A673 (cell line): Measurements from ENCODE around the gene DRD4. TPM values are rescaled to one million over a fixed set of nuclear protein-coding genes. Genes with fewer than 3 reads are reported as not detected.

Source experiments
- BruUV-seq: library from RNA; stranded (reverse); fragments of 400-500 nt; replicated peaks from 2 replicates; lab custom pipeline; 2021; lab: Mats Ljungman, UMichigan
- CTCF ChIA-PET: fragments of 300-600 bp; sonication (Branson Sonifier 250); formaldehyde crosslinking; loops from one replicate; lab custom pipeline; 2022; ENCODE audit warnings: antibody characterized with exemption; lab: Charles Lee
- POLR2A ChIA-PET: fragments of 300-600 bp; sonication (Branson Sonifier 250); formaldehyde crosslinking; loops from one replicate; lab custom pipeline; 2022; ENCODE audit warnings: antibody characterized with exemption; ENCODE audit not compliant: low non-redundant PET; lab: Charles Lee
- DNase-seq: peaks from one replicate; pipeline ENCODE4 v3.0.0-alpha.2; 2015; ENCODE audit warnings: low spot score
- H3K27ac ChIP-seq: fragments of 200-600 bp; sonication (generic); 2 replicates; pipeline ENCODE4 v1.5.1; 2016; ENCODE audit warnings: mixed run types, low read depth, mild to moderate bottlenecking, mixed read lengths, antibody characterized with exemption, low read length; ENCODE audit not compliant: poor library complexity, severe bottlenecking
- H3K27me3 ChIP-seq: fragments of 200-600 bp; sonication (generic); replicated peaks from 2 replicates; pipeline ENCODE4 v1.6.1; 2017; ENCODE audit warnings: mixed run types, low read depth, mild to moderate bottlenecking, mixed read lengths, antibody characterized with exemption, low read length; ENCODE audit not compliant: insufficient read depth, poor library complexity
- H3K36me3 ChIP-seq: fragments of 200-600 bp; sonication (generic); 2 replicates; pipeline ENCODE4 v1.6.1; 2016; ENCODE audit warnings: mixed run types, mild to moderate bottlenecking, mixed read lengths, antibody characterized with exemption, low read length; ENCODE audit not compliant: insufficient read depth, poor library complexity, severe bottlenecking
- H3K4me1 ChIP-seq: fragments of 200-600 bp; sonication (generic); 2 replicates; pipeline ENCODE4 v1.6.1; 2017; ENCODE audit warnings: mixed run types, mild to moderate bottlenecking, mixed read lengths, antibody characterized with exemption, low read length; ENCODE audit not compliant: insufficient read depth, poor library complexity, severe bottlenecking
- H3K4me3 ChIP-seq: fragments of 200-600 bp; sonication (generic); 2 replicates; pipeline ENCODE4 v1.5.1; 2016; ENCODE audit warnings: low read depth, mixed run types, mild to moderate bottlenecking, mixed read lengths, low read length; ENCODE audit not compliant: poor library complexity, severe bottlenecking
- H3K9me3 ChIP-seq: fragments of 200-600 bp; sonication (generic); 2 replicates; pipeline ENCODE4 v1.6.1; 2016; ENCODE audit warnings: mixed run types, low read depth, mild to moderate bottlenecking, mixed read lengths, antibody characterized with exemption, low read length; ENCODE audit not compliant: poor library complexity, severe bottlenecking
- EZH2 ChIP-seq: fragments of 200-600 bp; sonication (generic); IDR thresholded peaks from 2 replicates; pipeline ENCODE4 v1.6.1; 2017; ENCODE audit warnings: borderline replicate concordance, low read depth, mild to moderate bottlenecking, mixed read lengths, antibody characterized with exemption, low read length; ENCODE audit not compliant: poor library complexity, severe bottlenecking
- intact Hi-C: fragments of 100-400 bp; cut with micrococcal nuclease; formaldehyde crosslinking; loops from one replicate; pipeline ENCODE4 v1.10.0; 2022; ENCODE audit not compliant: unreplicated experiment
- total RNA-seq: library from RNA; stranded (reverse); gene quantifications from 2 replicates; pipeline ENCODE4 v1.2.3, GENCODE V29; 2021
- TF ChIP-seq, protein P1 (sequence below): fragments of 300-800, 200-600 bp; sonication (generic); conservative IDR thresholded peaks from 2 replicates; pipeline ENCODE4 v1.5.1; 2017; ENCODE audit warnings: low read depth, mild to moderate bottlenecking, antibody characterized with exemption, low read length, moderate library complexity, mixed read lengths

The DRD4 gene
- total RNA-seq, 1 experiment from 2014 or later: 3.0 TPM

DNA sequence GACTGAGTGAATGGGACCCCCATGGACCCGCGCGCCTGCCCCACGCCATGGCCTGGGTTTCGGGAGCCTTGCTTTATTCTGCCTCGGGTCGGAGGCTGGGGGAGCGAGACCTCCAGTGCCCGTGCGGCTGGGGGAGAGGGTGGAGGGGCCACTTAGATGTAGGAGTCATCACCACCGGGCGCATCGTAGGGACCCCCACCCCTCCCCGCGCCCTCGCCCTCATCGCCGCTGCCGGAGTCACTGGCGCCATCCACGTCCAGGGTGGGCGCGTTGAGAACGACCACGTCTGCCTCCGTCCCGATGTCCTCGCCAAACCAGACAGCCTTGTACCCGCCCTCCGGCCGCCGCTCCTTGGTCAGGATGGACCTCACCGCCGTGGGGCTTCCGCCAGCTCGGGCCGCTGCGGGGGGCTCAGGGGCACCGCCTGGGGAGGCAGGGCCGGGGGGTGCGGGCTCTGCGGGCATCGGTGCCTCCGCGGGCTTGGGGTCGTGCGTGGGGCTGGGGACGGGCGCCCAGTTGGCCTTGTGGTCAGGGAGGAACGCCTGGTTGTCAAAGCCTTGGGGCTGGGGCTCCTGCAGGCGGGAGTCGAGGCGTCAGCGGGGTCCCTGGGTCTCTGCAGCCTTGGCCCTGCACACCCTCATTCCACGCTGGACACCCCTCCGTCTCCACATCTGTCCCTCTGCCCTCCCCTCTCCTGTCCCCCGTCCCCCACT, 19.7 kb upstream of the DRD4 start:
- ChIA-PET CTCF (no interaction called here), POLR2A (no interaction called here)
- no peaks in the 10 kb centered on the region for H3K4me1 ChIP-seq
- BruUV-seq: no TSS peak
- DNase-seq: no peak
- no peaks in the 10 kb centered on the region for H3K27me3 ChIP-seq
- intact Hi-C loops: no loop called here
- H3K4me3 ChIP-seq: no peak overlapping the region
- TF ChIP-seq EZH2: no peak
- TF ChIP-seq, protein P1, sequence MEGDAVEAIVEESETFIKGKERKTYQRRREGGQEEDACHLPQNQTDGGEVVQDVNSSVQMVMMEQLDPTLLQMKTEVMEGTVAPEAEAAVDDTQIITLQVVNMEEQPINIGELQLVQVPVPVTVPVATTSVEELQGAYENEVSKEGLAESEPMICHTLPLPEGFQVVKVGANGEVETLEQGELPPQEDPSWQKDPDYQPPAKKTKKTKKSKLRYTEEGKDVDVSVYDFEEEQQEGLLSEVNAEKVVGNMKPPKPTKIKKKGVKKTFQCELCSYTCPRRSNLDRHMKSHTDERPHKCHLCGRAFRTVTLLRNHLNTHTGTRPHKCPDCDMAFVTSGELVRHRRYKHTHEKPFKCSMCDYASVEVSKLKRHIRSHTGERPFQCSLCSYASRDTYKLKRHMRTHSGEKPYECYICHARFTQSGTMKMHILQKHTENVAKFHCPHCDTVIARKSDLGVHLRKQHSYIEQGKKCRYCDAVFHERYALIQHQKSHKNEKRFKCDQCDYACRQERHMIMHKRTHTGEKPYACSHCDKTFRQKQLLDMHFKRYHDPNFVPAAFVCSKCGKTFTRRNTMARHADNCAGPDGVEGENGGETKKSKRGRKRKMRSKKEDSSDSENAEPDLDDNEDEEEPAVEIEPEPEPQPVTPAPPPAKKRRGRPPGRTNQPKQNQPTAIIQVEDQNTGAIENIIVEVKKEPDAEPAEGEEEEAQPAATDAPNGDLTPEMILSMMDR: no peak
- H3K36me3 ChIP-seq: peaks cover 9% of the 10 kb centered on the region
- H3K9me3 ChIP-seq: no peaks in the 10 kb centered on the region
- no peak overlapping the region for H3K27ac ChIP-seq

DNA sequence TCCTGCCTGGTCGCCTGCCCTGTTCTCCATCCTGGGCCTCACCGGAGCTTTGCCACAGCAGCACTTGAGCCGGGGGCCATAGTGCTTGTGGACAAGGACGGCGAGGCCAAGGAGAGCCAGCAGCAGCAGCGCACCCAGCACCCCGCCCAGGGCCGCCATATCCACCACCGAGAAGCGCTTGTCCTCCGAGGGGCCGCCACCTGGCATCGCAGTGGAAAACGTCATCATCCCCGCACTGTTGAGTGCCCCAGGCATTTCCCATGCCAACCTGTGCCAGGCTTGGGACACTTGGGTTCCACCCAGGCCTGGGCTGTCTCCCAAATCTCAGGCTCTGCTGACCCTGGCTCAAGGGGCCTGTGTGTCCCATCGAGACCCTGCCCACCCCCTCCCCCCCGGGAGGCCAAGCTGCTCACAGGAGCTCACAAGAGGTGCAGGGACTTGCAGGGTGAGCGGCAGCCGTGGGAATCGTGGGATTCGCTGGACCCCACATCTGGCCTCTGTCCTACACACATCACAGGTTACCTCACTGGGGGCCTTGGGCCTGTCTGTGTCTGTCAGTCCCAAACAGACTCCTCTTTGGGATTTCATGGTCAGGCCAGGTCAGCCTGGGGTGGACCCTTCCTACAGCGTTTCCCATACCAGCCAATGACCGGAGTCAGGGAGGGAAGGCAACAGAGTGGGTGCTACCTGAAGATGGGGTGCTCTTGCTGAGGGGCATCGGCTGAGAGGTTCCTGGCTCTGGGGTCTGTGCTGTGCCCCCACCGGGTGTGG, 19.0 kb upstream of the DRD4 start:
- intact Hi-C loops: no loop called here
- no peak overlapping the region for H3K4me3 ChIP-seq
- ChIA-PET POLR2A (no interaction called here), CTCF (no interaction called here)
- no peak overlapping the region for H3K27ac ChIP-seq
- no peaks in the 10 kb centered on the region for H3K9me3 ChIP-seq
- peaks cover 2% of the 10 kb centered on the region for H3K36me3 ChIP-seq
- BruUV-seq: no TSS peak
- DNase-seq: no peak
- H3K27me3 ChIP-seq: no peaks in the 10 kb centered on the region
- TF ChIP-seq, protein P1: no peak
- TF ChIP-seq EZH2: no peak
- no peaks in the 10 kb centered on the region for H3K4me1 ChIP-seq

DNA sequence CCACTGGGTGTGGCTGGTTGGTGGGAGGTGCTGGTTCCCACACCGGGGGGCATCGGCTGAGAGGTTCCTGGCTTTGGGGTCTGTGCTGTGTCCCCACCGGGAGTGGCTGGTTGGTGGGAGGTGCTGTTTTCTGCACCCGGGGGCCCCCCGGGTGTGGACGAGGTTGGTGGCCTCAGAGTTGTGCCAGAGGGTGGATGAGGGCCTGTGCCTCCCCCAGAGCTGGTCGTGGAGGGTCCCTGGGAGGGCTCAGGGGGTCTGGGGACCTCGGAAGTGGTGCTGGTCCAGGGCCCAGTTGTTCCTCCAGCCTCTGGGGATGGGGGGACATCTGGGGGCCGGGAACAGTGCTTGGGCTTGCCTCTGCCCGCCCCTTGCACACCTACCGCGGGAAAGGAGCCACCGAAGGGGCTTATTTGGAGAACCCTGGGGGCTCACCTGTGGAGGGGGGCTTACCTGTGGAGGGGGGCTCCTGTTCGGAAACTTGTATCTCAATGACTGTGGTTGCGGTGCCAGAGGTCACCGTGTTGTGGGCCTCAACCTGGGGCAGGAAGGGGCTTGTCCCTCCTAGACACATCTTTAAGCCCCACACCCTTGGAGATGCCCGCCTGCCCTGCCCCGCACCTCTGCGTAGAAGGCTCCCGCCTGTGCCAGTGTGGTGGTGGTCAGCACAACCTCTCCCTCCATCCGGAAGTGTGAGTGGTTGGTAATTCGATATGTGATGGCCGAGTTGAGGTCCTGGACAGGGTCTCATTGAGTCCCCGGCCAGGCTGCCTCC, 18.0 kb upstream of the DRD4 start:
- no peak for TF ChIP-seq EZH2
- TF ChIP-seq, protein P1: no peak
- ChIA-PET CTCF (no interaction called here), POLR2A (no interaction called here)
- no peak for DNase-seq
- no peaks in the 10 kb centered on the region for H3K4me1 ChIP-seq
- H3K36me3 ChIP-seq: no peaks in the 10 kb centered on the region
- no peaks in the 10 kb centered on the region for H3K9me3 ChIP-seq
- intact Hi-C loops: no loop called here
- no peaks in the 10 kb centered on the region for H3K27me3 ChIP-seq
- H3K4me3 ChIP-seq: no peak overlapping the region
- no TSS peak for BruUV-seq
- H3K27ac ChIP-seq: no peak overlapping the region
